ENCODE data around the gene DKKL1. TPM values are rescaled to one million over a fixed set of nuclear protein-coding genes. Genes with fewer than 3 reads are reported as not detected.

Gene DKKL1
- total RNA-seq, 1 experiment from 2014 or later, result not detected

DNA sequence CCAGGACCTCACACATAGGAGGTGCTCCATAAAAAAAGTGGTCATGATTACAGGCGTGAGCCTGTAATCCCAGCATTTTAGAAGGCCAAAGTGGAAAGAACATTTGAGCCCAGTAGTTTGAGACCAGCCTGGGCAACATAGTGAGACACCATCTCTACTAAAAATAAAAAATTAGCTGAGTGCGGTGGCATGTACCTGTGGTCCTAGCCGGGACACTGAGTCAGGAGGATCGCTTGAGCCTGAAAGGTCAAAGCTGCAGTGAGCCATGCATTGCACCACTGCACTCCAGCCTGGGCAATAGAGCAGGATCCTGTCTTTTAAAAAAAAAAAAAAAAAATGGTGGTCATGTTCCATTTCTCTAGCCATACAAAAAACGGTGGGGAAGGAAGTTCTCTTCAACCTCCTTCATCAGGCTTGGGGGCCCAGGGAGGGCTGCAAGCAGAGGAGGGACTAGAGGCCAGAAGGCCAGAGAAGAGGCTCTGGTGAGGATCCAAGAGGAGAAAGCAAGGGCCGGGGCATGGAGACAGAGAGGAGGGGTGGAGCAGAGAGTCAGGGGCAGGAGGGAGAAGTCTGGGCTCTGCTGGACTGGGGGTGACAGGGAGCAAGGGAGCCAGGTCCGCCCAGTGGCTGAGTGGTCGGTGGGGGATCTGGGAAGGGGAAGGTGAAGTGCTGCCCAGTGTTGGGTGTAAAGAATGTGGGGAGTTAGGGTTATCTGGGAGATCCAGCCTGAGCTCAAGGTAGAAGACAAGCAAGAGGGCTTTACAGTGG lies 33.2 kb downstream of the DKKL1 start:
- no peaks in the 10 kb centered on the region for H3K4me1 ChIP-seq (replicated peaks; ENCODE audit: insufficient read depth)
- no peak for TF ChIP-seq EZH2 (IDR thresholded peaks at IDR 0.05; ENCODE audit: low read depth)
- TF ChIP-seq, protein P1, sequence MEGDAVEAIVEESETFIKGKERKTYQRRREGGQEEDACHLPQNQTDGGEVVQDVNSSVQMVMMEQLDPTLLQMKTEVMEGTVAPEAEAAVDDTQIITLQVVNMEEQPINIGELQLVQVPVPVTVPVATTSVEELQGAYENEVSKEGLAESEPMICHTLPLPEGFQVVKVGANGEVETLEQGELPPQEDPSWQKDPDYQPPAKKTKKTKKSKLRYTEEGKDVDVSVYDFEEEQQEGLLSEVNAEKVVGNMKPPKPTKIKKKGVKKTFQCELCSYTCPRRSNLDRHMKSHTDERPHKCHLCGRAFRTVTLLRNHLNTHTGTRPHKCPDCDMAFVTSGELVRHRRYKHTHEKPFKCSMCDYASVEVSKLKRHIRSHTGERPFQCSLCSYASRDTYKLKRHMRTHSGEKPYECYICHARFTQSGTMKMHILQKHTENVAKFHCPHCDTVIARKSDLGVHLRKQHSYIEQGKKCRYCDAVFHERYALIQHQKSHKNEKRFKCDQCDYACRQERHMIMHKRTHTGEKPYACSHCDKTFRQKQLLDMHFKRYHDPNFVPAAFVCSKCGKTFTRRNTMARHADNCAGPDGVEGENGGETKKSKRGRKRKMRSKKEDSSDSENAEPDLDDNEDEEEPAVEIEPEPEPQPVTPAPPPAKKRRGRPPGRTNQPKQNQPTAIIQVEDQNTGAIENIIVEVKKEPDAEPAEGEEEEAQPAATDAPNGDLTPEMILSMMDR (conservative IDR thresholded peaks at IDR 0.05), result no peak
- intact Hi-C loops (cut with micrococcal nuclease; ENCODE audit: unreplicated experiment), result no loop called here
- H3K4me3 ChIP-seq, result no peak overlapping the region
- no peaks in the 10 kb centered on the region for H3F3A ChIP-seq (ENCODE audit: insufficient read depth, low read depth)
- no peaks in the 10 kb centered on the region for H3K36me3 ChIP-seq (ENCODE audit: low read depth)
- no peak overlapping the region for H3K27ac ChIP-seq
- ChIA-PET POLR2A (ENCODE audit: unreplicated experiment) (no interaction called here), CTCF (no interaction called here)
- no TSS peak for BruUV-seq (replicated peaks)
- no peaks in the 10 kb centered on the region for H3K9me2 ChIP-seq (ENCODE audit: insufficient read depth)
- no peaks in the 10 kb centered on the region for H3K79me2 ChIP-seq (ENCODE audit: low read depth)
- H4K20me1 ChIP-seq (ENCODE audit: insufficient read depth), result no peaks in the 10 kb centered on the region
- peaks cover 6% of the 10 kb centered on the region; the same call in 1 of the 2 replicates for H3K27me3 ChIP-seq (ENCODE audit: insufficient read depth, low read depth)
- H2AFZ ChIP-seq, result no peak overlapping the region
- H3K9me3 ChIP-seq (ENCODE audit: insufficient read depth, low read depth), result no peaks in the 10 kb centered on the region
- DNase-seq, result no peak
- H3K4me2 ChIP-seq, result no peak overlapping the region

DNA sequence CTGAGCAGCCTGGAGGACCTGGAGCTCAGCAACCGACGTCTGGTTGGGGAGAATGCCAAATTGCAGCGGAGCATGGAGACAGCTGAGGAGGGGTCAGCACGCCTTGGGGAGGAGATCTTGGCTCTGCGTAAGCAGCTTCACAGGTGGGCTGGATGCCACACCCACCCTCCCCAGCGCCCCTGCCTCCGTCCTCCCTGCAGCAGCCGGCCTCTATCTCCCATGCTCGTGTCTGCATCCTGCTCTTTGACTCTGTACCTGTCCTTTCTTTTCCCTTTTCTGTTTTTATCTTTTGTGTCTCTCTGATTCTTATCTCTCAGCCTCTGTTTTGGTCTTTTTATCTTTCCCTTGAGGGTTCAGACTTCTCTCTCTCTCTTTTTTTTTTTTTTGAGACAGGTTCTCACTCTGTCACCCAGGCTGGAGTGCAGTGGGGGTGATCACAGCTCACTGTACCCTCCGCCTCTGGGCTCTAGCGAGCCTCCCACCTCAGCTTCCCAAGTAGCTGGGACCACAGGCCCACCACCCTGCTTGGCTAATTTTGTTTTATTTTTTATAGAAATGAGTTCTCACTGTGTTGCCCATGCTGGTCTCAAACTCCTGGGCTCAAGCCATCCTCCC lies 34.4 kb downstream of the DKKL1 start:
- Histone ChIP-seq H3K79me2 (ENCODE audit: low read depth) (no peaks in the 10 kb centered on the region), H3K36me3 (ENCODE audit: low read depth) (no peaks in the 10 kb centered on the region), H3K9me3 (ENCODE audit: insufficient read depth, low read depth) (no peaks in the 10 kb centered on the region), H4K20me1 (ENCODE audit: insufficient read depth) (no peaks in the 10 kb centered on the region), H2AFZ (no peak overlapping the region), H3K27me3 (ENCODE audit: insufficient read depth, low read depth) (peaks cover 6% of the 10 kb centered on the region; the same call in 1 of the 2 replicates), H3K4me1 (replicated peaks; ENCODE audit: insufficient read depth) (no peaks in the 10 kb centered on the region; the same call in 1 of the 2 replicates), H3K27ac (no peak overlapping the region), H3K4me2 (no peak overlapping the region), H3K4me3 (no peak overlapping the region), H3F3A (ENCODE audit: insufficient read depth, low read depth) (no peaks in the 10 kb centered on the region; the same call in 1 of the 2 replicates), H3K9me2 (ENCODE audit: insufficient read depth) (no peaks in the 10 kb centered on the region)
- DNase-seq, result no peak
- intact Hi-C loops (cut with micrococcal nuclease; ENCODE audit: unreplicated experiment), result no loop called here
- CTCF ChIA-PET, result no interaction called here
- TF ChIP-seq, protein P1 (conservative IDR thresholded peaks at IDR 0.05), result no peak
- TF ChIP-seq EZH2 (IDR thresholded peaks at IDR 0.05; ENCODE audit: low read depth), result no peak
- no TSS peak for BruUV-seq (replicated peaks)
- POLR2A ChIA-PET (ENCODE audit: unreplicated experiment), result interaction anchor here (0.6 kb wide), 2 partner anchors 45 to 369 kb away, joined by 7 to 12 read pairs; no protein-coding TSS in a partner anchor

DNA sequence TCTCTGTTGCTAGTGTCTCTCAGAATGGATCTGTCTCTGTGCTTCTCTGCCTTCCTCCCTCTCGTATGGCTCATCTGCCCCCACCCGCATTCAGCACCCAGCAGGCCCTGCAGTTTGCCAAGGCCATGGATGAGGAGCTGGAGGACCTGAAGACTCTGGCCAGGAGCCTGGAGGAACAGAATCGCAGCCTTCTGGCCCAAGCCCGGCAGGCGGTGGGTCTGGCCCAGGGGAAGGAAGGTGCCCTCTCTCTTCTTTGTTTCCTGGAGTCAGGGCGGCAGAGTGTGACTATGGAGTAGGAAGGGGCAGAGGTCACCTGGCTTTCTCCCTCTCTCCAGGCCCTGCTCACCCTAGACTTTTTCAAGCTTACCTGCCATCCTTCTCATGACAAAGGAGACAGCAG lies 35.3 kb downstream of the DKKL1 start:
- no TSS peak for BruUV-seq (replicated peaks)
- Histone ChIP-seq H4K20me1 (ENCODE audit: insufficient read depth) (no peaks in the 10 kb centered on the region), H3K4me3 (no peak overlapping the region), H3K9me2 (ENCODE audit: insufficient read depth) (no peaks in the 10 kb centered on the region), H3K79me2 (ENCODE audit: low read depth) (no peaks in the 10 kb centered on the region), H3K9me3 (ENCODE audit: insufficient read depth, low read depth) (no peaks in the 10 kb centered on the region), H3F3A (ENCODE audit: insufficient read depth, low read depth) (peaks cover 7% of the 10 kb centered on the region), H3K4me2 (no peak overlapping the region), H3K36me3 (ENCODE audit: low read depth) (no peaks in the 10 kb centered on the region), H3K27ac (no peak overlapping the region), H2AFZ (no peak overlapping the region), H3K27me3 (ENCODE audit: insufficient read depth, low read depth) (peaks cover 4% of the 10 kb centered on the region; the same call in 1 of the 2 replicates), H3K4me1 (replicated peaks; ENCODE audit: insufficient read depth) (peaks cover 8% of the 10 kb centered on the region)
- DNase-seq, result no peak
- CTCF ChIA-PET, result no interaction called here
- intact Hi-C loops (cut with micrococcal nuclease; ENCODE audit: unreplicated experiment), result no loop called here
- TF ChIP-seq, protein P1 (conservative IDR thresholded peaks at IDR 0.05), result no peak
- TF ChIP-seq EZH2 (IDR thresholded peaks at IDR 0.05; ENCODE audit: low read depth), result no peak
- POLR2A ChIA-PET (ENCODE audit: unreplicated experiment), result interaction anchor here (0.6 kb wide), 2 partner anchors 44 to 368 kb away, joined by 7 to 12 read pairs; no protein-coding TSS in a partner anchor
